IMR-90 (cell line): ENCODE measurements around the gene PPP6R3. TPM values are rescaled to one million over a fixed set of nuclear protein-coding genes. Genes with fewer than 3 reads are reported as not detected.

ENCODE experiments used
- ATAC-seq: fragments of 200-7000 bp; cut with Tn5 transposase; 2 replicates; pipeline ENCODE4 v1.9.1; 2020; ENCODE audit warnings: low read depth, mild to moderate bottlenecking, moderate library complexity
- BruUV-seq: library from RNA; stranded (reverse); fragments of 400-500 nt; replicated peaks from 2 replicates; lab custom pipeline; 2021; lab: Mats Ljungman, UMichigan
- CTCF ChIA-PET: fragments of 300-600 bp; formaldehyde crosslinking; extraction: SDS; loops from one replicate; lab custom pipeline; 2021; ENCODE audit warnings: antibody characterized with exemption; lab: Yijun Ruan, JAX
- POLR2A ChIA-PET: fragments of 300-600 bp; sonication (Branson Sonifier 250); formaldehyde crosslinking; loops from one replicate; lab custom pipeline; 2022; ENCODE audit warnings: antibody characterized with exemption; ENCODE audit not compliant: unreplicated experiment; lab: Charles Lee
- DNase-seq: peaks from one replicate; pipeline ENCODE4 v3.0.0; 2013
- H2AFZ ChIP-seq: replicated peaks from 2 replicates; pipeline ENCODE3; 2013; ENCODE audit warnings: low read length, mild to moderate bottlenecking; ENCODE audit not compliant: poor library complexity
- H2AK5ac ChIP-seq: 2 replicates; pipeline ENCODE4 v1.6.1; 2013; ENCODE audit warnings: low read depth, low read length, inconsistent platforms
- H2AK9ac ChIP-seq: replicated peaks from 2 replicates; pipeline ENCODE3; 2013; ENCODE audit warnings: mild to moderate bottlenecking, low read depth, low read length, moderate library complexity; ENCODE audit not compliant: poor library complexity
- H2BK120ac ChIP-seq: 2 replicates; pipeline ENCODE4 v1.6.1; 2013; ENCODE audit warnings: low read depth, low read length, inconsistent platforms
- H2BK15ac ChIP-seq: 3 replicates; pipeline ENCODE4 v1.6.1; 2013; ENCODE audit warnings: low read depth, low read length, inconsistent platforms
- H2BK20ac ChIP-seq: 2 replicates; pipeline ENCODE4 v1.6.1; 2013; ENCODE audit warnings: low read depth, mild to moderate bottlenecking, inconsistent platforms, low read length, moderate library complexity
- H2BK5ac ChIP-seq: 2 replicates; pipeline ENCODE4 v1.6.1; 2013; ENCODE audit warnings: mild to moderate bottlenecking, low read depth, low read length, inconsistent platforms; ENCODE audit not compliant: poor library complexity, severe bottlenecking
- H3K14ac ChIP-seq: replicated peaks from 2 replicates; pipeline ENCODE4 v1.6.1; 2013; ENCODE audit warnings: low read depth, low read length, inconsistent platforms
- H3K18ac ChIP-seq: 2 replicates; pipeline ENCODE4 v1.6.1; 2013; ENCODE audit warnings: low read depth, low read length, control low read depth
- H3K23ac ChIP-seq: 2 replicates; pipeline ENCODE4 v1.6.1; 2013; ENCODE audit warnings: low read depth, low read length, inconsistent platforms
- H3K27ac ChIP-seq: 2 replicates; pipeline ENCODE4 v1.5.1; 2013; ENCODE audit warnings: mild to moderate bottlenecking, control low read depth, low read length; ENCODE audit not compliant: insufficient read depth
- H3K27me3 ChIP-seq: 2 replicates; pipeline ENCODE4 v1.6.1; 2013; ENCODE audit warnings: low read length; ENCODE audit not compliant: control insufficient read depth, insufficient read depth
- H3K36me3 ChIP-seq: 2 replicates; pipeline ENCODE4 v1.6.1; 2013; ENCODE audit warnings: low read length, mixed read lengths; ENCODE audit not compliant: control insufficient read depth, insufficient read depth
- H3K4ac ChIP-seq: 2 replicates; pipeline ENCODE4 v1.6.1; 2013; ENCODE audit warnings: low read depth, low read length, inconsistent platforms
- H3K4me1 ChIP-seq: 2 replicates; pipeline ENCODE4 v1.6.1; 2013; ENCODE audit warnings: low read length, mixed read lengths; ENCODE audit not compliant: control insufficient read depth, insufficient read depth
- H3K4me2 ChIP-seq: 2 replicates; pipeline ENCODE4 v1.6.1; 2013; ENCODE audit warnings: low read depth, mild to moderate bottlenecking, control low read depth, low read length, moderate library complexity
- H3K4me3 ChIP-seq: 2 replicates; pipeline ENCODE4 v1.5.1; 2013; ENCODE audit warnings: low read depth, mild to moderate bottlenecking, control low read depth, low read length, moderate library complexity; ENCODE audit not compliant: insufficient read depth
- H3K56ac ChIP-seq: 2 replicates; pipeline ENCODE4 v1.6.1; 2013; ENCODE audit warnings: low read length, inconsistent platforms; ENCODE audit not compliant: insufficient read depth; ENCODE audit errors: extremely low read depth
- H3K79me1 ChIP-seq, 2 experiments: 2 replicates each; pipeline ENCODE4 v1.6.1; 2013; ENCODE audit warnings: low read length in 2 of 2, inconsistent platforms in 1 of 2, low read depth in 1 of 2
- H3K9ac ChIP-seq: 2 replicates; pipeline ENCODE4 v1.6.1; 2013; ENCODE audit warnings: low read depth, low read length, control low read depth
- H3K9me1 ChIP-seq: 2 replicates; pipeline ENCODE4 v1.6.1; 2013; ENCODE audit warnings: low read length, inconsistent platforms; ENCODE audit not compliant: insufficient read depth
- H3K9me3 ChIP-seq: 2 replicates; pipeline ENCODE4 v1.6.1; 2013; ENCODE audit warnings: low read length; ENCODE audit not compliant: control insufficient read depth, insufficient read depth
- H4K20me1 ChIP-seq: 2 replicates; pipeline ENCODE4 v1.6.1; 2013; ENCODE audit warnings: low read length, inconsistent platforms; ENCODE audit not compliant: insufficient read depth
- H4K5ac ChIP-seq: 2 replicates; pipeline ENCODE4 v1.6.1; 2013; ENCODE audit warnings: mild to moderate bottlenecking, low read depth, low read length, control low read depth
- H4K8ac ChIP-seq, 2 experiments: 2 replicates each; pipeline ENCODE4 v1.6.1; 2013; ENCODE audit warnings: low read depth in 2 of 2, low read length in 2 of 2, control low read depth in 1 of 2, inconsistent platforms in 1 of 2
- H4K91ac ChIP-seq: 2 replicates; pipeline ENCODE4 v1.6.1; 2013; ENCODE audit warnings: low read depth, low read length, inconsistent platforms; ENCODE audit not compliant: insufficient read depth
- BHLHE40 ChIP-seq: fragments of 150-350 bp; IDR thresholded peaks from 2 replicates; pipeline ENCODE4 v1.6.1; 2016; ENCODE audit warnings: mild to moderate bottlenecking, low read depth, low read length
- CHD1 ChIP-seq: IDR thresholded peaks from 2 replicates; pipeline ENCODE4 v1.6.1; 2012; ENCODE audit warnings: low read depth, low read length, improper control_type of control experiment
- CTCF ChIP-seq: conservative IDR thresholded peaks from 2 replicates; pipeline ENCODE4 v1.5.1; 2012; ENCODE audit warnings: mild to moderate bottlenecking, low read depth, low read length, improper control_type of control experiment
- ELK1 ChIP-seq: fragments of 150-350 bp; IDR thresholded peaks from 2 replicates; pipeline ENCODE4 v1.6.1; 2016; ENCODE audit warnings: low read depth, mild to moderate bottlenecking, low read length, moderate library complexity, borderline replicate concordance
- FOS ChIP-seq: fragments of 150-350 bp; IDR thresholded peaks from 2 replicates; pipeline ENCODE4 v1.6.1; 2016; ENCODE audit warnings: low read depth, low read length
- MAZ ChIP-seq: IDR thresholded peaks from 2 replicates; pipeline ENCODE4 v1.6.1; 2012; ENCODE audit warnings: low read depth, mild to moderate bottlenecking, low read length, improper control_type of control experiment, moderate library complexity, borderline replicate concordance
- MXI1 ChIP-seq: IDR thresholded peaks from 2 replicates; pipeline ENCODE4 v1.6.1; 2012; ENCODE audit warnings: low read depth, mild to moderate bottlenecking, low read length, moderate library complexity, borderline replicate concordance
- NFE2L2 ChIP-seq: fragments of 150-350 bp; IDR thresholded peaks from 2 replicates; pipeline ENCODE4 v1.6.1; 2016; ENCODE audit warnings: low read depth, mild to moderate bottlenecking, low read length
- POLR2A ChIP-seq: IDR thresholded peaks from 2 replicates; pipeline ENCODE4 v1.6.1; 2012; ENCODE audit warnings: mild to moderate bottlenecking, low read depth, low read length
- RAD21 ChIP-seq: IDR thresholded peaks from 2 replicates; pipeline ENCODE4 v1.6.1; 2012; ENCODE audit warnings: low read length, improper control_type of control experiment
- RCOR1 ChIP-seq: IDR thresholded peaks from 2 replicates; pipeline ENCODE4 v1.6.1; 2012; ENCODE audit warnings: mild to moderate bottlenecking, low read length, improper control_type of control experiment; ENCODE audit not compliant: insufficient replicate concordance
- RFX5 ChIP-seq: IDR thresholded peaks from 2 replicates; pipeline ENCODE4 v1.8.0; 2012; ENCODE audit warnings: low read depth, mild to moderate bottlenecking, low read length, moderate library complexity
- USF2 ChIP-seq: fragments of 150-350 bp; IDR thresholded peaks from 2 replicates; pipeline ENCODE4 v1.6.1; 2017; ENCODE audit warnings: mild to moderate bottlenecking, antibody characterized with exemption, low read length, low read depth
- WGBS, 2 experiments: methylation state at CpG; one replicate each; pipeline versions ENCODE4 v1.1.5 to v1.1.7; 2013; ENCODE audit warnings: missing lambda C conversion rate in 2 of 2; ENCODE audit not compliant: insufficient read length in 1 of 2; ENCODE audit errors: extremely low coverage in 2 of 2; 5-methylcytosine and 5-hydroxymethylcytosine counted together
- dilution Hi-C: fragments of 300-500 bp; cut with HindIII; formaldehyde crosslinking; loops from one replicate; pipeline ENCODE4 v1.14.3; 2018; ENCODE audit warnings: low sequenced_read_pairs; ENCODE audit not compliant: unreplicated experiment
- in situ Hi-C: fragments of 300-500 bp; cut with MboI; formaldehyde crosslinking; loops from 3 replicates; pipeline ENCODE4 v1.14.3; 2019; ENCODE audit warnings: low sequenced_read_pairs, inconsistent platforms, mixed read lengths
- intact Hi-C: fragments of 100-400 bp; cut with micrococcal nuclease; formaldehyde crosslinking; loops from 2 replicates; pipeline ENCODE4 v1.10.0; 2022
- polyA plus RNA-seq, 3 experiments: library from polyadenylated mRNA; depleted of rRNA; stranded (reverse); fragments of >200 nt; gene quantifications; 2 replicates each; pipeline ENCODE4 v1.2.3, GENCODE V29; 2012; ENCODE audit warnings: low replicate concordance in 1 of 3
- total RNA-seq: library from RNA; depleted of rRNA; stranded (reverse); fragments of >200 nt; gene quantifications from 2 replicates; pipeline ENCODE4 v1.2.3, GENCODE V29; 2012

The PPP6R3 gene
- total and polyA plus RNA-seq, 2 of the 4 experiments (the other 2 are of a cell fraction), result 29.0 to 123 TPM

- Histone ChIP-seq H4K8ac (no peak overlapping the region), H4K91ac (no peak overlapping the region), H3K23ac (no peak overlapping the region), H3K27ac (no peak overlapping the region), H3K79me1 (no peaks in the 10 kb centered on the region), H3K18ac (no peak overlapping the region), H3K14ac (no peak overlapping the region), H3K36me3 (peaks cover 48% of the 10 kb centered on the region), H3K9me3 (peaks cover 10% of the 10 kb centered on the region), H3K27me3 (no peaks in the 10 kb centered on the region), H4K5ac (no peak overlapping the region), H3K4me3 (no peak overlapping the region), H2BK120ac (no peak overlapping the region), H2AK9ac (no peak overlapping the region), H3K4me1 (peaks cover 4% of the 10 kb centered on the region), H2BK5ac (no peak overlapping the region), H2BK20ac (no peak overlapping the region), H4K20me1 (no peaks in the 10 kb centered on the region), H3K9me1 (peaks cover 8% of the 10 kb centered on the region; the same call in 1 of the 2 replicates), H2BK15ac (no peak overlapping the region), H3K56ac (no peak overlapping the region), H3K9ac (no peak overlapping the region), H3K4ac (no peak overlapping the region), H2AK5ac (no peak overlapping the region), H2AFZ (no peak overlapping the region), H3K4me2 (no peak overlapping the region)
- ChIA-PET CTCF (no interaction called here), POLR2A (no interaction called here)
- ATAC-seq, result no peak
- intact Hi-C loops (no loop called here), in situ Hi-C loops (no loop called here), dilution Hi-C loops (no loop called here)
- DNase-seq, result no peak
- 94% methylated on average over 30 of the region's 31 CpGs; no CpG with 5 or more reads in 1 of the 2 experiments for WGBS, 2 experiments
- no peak for TF ChIP-seq USF2
- TF ChIP-seq MXI1, result no peak
- TF ChIP-seq RAD21, result no peak
- no peak for TF ChIP-seq NFE2L2
- TF ChIP-seq RCOR1, result no peak
- TF ChIP-seq ELK1, result no peak
- TF ChIP-seq POLR2A, result no peak
- TF ChIP-seq CTCF, result no peak
- no peak for TF ChIP-seq RFX5
- no peak for TF ChIP-seq MAZ
- no peak for TF ChIP-seq CHD1
- TF ChIP-seq FOS, result no peak
- no peak for TF ChIP-seq BHLHE40
- no TSS peak for BruUV-seq
Observed at GRCh38 chr11:68433541-68433940, 27.0 kb upstream of the PPP6R3 start.
